ENCODE measurements around the gene COPS3. TPM values are rescaled to one million over a fixed set of nuclear protein-coding genes. Genes with fewer than 3 reads are reported as not detected.

Gene COPS3
- total and polyA plus RNA-seq, 2 experiments from 2014 or later = 108 to 121 TPM

DNA sequence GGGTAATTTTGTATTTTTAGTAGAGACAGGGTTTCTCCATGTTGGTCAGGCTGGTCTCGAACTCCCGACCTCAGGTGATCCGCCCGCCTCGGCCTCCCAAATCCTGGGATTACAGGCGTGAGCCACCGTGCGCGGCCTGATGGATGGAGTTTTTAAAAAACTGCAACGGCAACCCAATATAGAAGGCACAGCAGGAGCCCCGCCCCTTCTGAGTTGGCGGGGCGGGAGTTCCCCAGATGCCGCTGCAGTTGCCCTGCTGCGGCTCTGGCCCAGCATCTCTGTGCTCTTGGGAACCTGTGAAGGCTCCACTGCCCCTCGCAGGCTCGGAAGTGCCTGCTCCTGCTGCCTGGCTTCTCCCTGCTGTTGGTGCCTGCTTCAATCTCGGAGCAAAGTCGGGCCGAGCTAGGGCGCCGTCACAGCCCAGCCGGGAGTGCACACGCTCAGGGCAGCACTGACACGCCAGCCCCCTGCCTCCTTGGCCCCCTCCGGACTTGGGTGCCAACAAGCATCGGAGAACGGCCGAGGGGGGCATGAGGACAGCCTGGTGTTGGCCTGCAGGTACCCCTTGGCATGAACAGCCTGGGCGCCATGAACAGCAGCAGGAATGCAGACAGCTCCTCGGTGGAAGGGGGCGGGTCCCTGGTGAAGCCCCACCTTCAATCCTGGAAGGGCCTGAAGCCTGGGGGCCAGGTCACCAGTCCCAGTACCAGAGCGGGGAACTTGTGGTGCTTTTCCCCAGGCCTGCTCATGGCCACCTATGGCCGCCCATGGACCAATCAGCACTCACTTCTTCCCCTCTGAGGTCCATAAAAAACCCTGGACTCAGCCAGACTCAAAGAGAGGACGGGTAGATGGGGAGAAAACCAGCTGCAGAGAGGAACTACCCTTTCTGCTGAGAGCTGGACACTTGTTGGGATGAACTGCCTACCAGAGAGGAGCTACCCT is 19.9 kb upstream of the COPS3 start:
- peak; percentile 97 for DNase-seq (ENCODE audit: low spot score)
- Mint-ChIP-seq H3K4me3 (peak overlapping the region; percentile 92), H3K4me1 (peaks cover 23% of the 10 kb centered on the region), H3K27me3 (ENCODE audit: insufficient read depth, low read depth, poor library complexity) (peaks cover 11% of the 10 kb centered on the region), H3K9me3 (no peaks in the 10 kb centered on the region), H3K27ac (peak overlapping the region; percentile 56), H3K36me3 (ENCODE audit: low read depth) (no peaks in the 10 kb centered on the region)
- Histone ChIP-seq H3K27ac (ENCODE audit: low read depth) (peak overlapping the region; percentile 93), H3K79me2 (replicated peaks; ENCODE audit: insufficient read depth) (no peaks in the 10 kb centered on the region; the same call in 1 of the 2 replicates), H2AFZ (peak overlapping the region; percentile 99), H3K9me2 (ENCODE audit: insufficient read depth) (no peaks in the 10 kb centered on the region), H3K27me3 (ENCODE audit: insufficient read depth) (peaks cover 12% of the 10 kb centered on the region), H3K4me1 (ENCODE audit: insufficient read depth) (peaks cover 28% of the 10 kb centered on the region), H3K4me3 (peak overlapping the region; percentile 94), H3K4me2 (peak overlapping the region; percentile 93), H3K36me3 (ENCODE audit: insufficient read depth) (no peaks in the 10 kb centered on the region), H3F3A (replicated peaks; ENCODE audit: low read depth) (peaks cover 9% of the 10 kb centered on the region), H4K20me1 (replicated peaks; ENCODE audit: insufficient read depth) (no peaks in the 10 kb centered on the region)
- ATAC-seq = peak; percentile 88
- peak; percentile 75 for TF ChIP-seq POLR2AphosphoS5 (IDR thresholded peaks at IDR 0.05; ENCODE audit: low read depth)
- TF ChIP-seq ZNF331 (CRISPR knock-in tag; IDR thresholded peaks at IDR 0.05; ENCODE audit: low read depth) = no peak
- no peak for TF ChIP-seq STAT1 (IDR thresholded peaks at IDR 0.05; ENCODE audit: unreplicated experiment)
- no peak for TF ChIP-seq EZH2 (IDR thresholded peaks at IDR 0.05; ENCODE audit: low read depth, unreplicated experiment)

DNA sequence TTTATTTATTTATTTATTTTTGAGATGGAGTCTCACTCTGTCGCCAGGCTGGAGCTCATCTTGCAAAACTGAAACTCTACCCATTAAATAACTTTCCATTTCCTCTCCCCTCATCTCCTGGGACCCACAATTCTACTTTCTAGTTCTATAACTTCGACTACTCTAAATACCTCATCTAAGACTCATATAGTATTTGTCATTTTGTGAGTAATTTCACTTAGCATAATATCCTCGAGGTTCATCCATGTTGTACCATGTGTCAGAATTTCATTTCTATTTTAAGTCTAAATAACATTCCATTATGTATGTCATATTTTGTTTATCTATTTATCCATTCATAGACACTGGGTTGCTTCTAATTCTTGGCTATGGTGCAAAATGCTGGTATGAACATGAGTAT is 17.1 kb upstream of the COPS3 start:
- no peaks in the 10 kb centered on the region for H4K20me1 ChIP-seq (replicated peaks; ENCODE audit: insufficient read depth)
- no peak overlapping the region for H3K4me2 ChIP-seq
- H3K4me3 ChIP-seq = no peak overlapping the region
- no peaks in the 10 kb centered on the region for H3K79me2 ChIP-seq (replicated peaks; ENCODE audit: insufficient read depth)
- H3K9me2 ChIP-seq (ENCODE audit: insufficient read depth) = no peaks in the 10 kb centered on the region
- no peak overlapping the region for H2AFZ ChIP-seq
- H3K36me3 Mint-ChIP-seq (ENCODE audit: low read depth) = no peaks in the 10 kb centered on the region
- H3K4me1 ChIP-seq (ENCODE audit: insufficient read depth) = peaks cover 23% of the 10 kb centered on the region
- ATAC-seq (no peak), DNase-seq (ENCODE audit: low spot score) (no peak)
- no peak overlapping the region for H3K27ac ChIP-seq (ENCODE audit: low read depth)
- H3K4me1 Mint-ChIP-seq = peaks cover 5% of the 10 kb centered on the region
- H3K9me3 Mint-ChIP-seq = no peaks in the 10 kb centered on the region; the same call in 2 of the 3 replicates
- H3K4me3 Mint-ChIP-seq = no peak overlapping the region
- no peak overlapping the region for H3K27ac Mint-ChIP-seq
- H3K27me3 Mint-ChIP-seq (ENCODE audit: insufficient read depth, low read depth, poor library complexity) = no peaks in the 10 kb centered on the region
- peaks cover 9% of the 10 kb centered on the region for H3F3A ChIP-seq (replicated peaks; ENCODE audit: low read depth)
- no peaks in the 10 kb centered on the region for H3K27me3 ChIP-seq (ENCODE audit: insufficient read depth)
- H3K36me3 ChIP-seq (ENCODE audit: insufficient read depth) = no peaks in the 10 kb centered on the region
- TF ChIP-seq ZNF114 (CRISPR knock-in tag; IDR thresholded peaks at IDR 0.05) (no peak), NANOG (IDR thresholded peaks at IDR 0.05; ENCODE audit: borderline replicate concordance) (no peak), ZNF331 (CRISPR knock-in tag; IDR thresholded peaks at IDR 0.05; ENCODE audit: low read depth) (no peak), POLR2AphosphoS5 (IDR thresholded peaks at IDR 0.05; ENCODE audit: low read depth) (no peak), EZH2 (IDR thresholded peaks at IDR 0.05; ENCODE audit: low read depth, unreplicated experiment) (no peak), STAT1 (IDR thresholded peaks at IDR 0.05; ENCODE audit: unreplicated experiment) (no peak), CREB1 (CRISPR knock-in tag; IDR thresholded peaks at IDR 0.05; ENCODE audit: low read depth) (no peak)
- TF ChIP-seq, protein P1, sequence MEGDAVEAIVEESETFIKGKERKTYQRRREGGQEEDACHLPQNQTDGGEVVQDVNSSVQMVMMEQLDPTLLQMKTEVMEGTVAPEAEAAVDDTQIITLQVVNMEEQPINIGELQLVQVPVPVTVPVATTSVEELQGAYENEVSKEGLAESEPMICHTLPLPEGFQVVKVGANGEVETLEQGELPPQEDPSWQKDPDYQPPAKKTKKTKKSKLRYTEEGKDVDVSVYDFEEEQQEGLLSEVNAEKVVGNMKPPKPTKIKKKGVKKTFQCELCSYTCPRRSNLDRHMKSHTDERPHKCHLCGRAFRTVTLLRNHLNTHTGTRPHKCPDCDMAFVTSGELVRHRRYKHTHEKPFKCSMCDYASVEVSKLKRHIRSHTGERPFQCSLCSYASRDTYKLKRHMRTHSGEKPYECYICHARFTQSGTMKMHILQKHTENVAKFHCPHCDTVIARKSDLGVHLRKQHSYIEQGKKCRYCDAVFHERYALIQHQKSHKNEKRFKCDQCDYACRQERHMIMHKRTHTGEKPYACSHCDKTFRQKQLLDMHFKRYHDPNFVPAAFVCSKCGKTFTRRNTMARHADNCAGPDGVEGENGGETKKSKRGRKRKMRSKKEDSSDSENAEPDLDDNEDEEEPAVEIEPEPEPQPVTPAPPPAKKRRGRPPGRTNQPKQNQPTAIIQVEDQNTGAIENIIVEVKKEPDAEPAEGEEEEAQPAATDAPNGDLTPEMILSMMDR (conservative IDR thresholded peaks at IDR 0.05; ENCODE audit: low read depth in 2 of 2) = no peak
- TF ChIP-seq, protein P2, sequence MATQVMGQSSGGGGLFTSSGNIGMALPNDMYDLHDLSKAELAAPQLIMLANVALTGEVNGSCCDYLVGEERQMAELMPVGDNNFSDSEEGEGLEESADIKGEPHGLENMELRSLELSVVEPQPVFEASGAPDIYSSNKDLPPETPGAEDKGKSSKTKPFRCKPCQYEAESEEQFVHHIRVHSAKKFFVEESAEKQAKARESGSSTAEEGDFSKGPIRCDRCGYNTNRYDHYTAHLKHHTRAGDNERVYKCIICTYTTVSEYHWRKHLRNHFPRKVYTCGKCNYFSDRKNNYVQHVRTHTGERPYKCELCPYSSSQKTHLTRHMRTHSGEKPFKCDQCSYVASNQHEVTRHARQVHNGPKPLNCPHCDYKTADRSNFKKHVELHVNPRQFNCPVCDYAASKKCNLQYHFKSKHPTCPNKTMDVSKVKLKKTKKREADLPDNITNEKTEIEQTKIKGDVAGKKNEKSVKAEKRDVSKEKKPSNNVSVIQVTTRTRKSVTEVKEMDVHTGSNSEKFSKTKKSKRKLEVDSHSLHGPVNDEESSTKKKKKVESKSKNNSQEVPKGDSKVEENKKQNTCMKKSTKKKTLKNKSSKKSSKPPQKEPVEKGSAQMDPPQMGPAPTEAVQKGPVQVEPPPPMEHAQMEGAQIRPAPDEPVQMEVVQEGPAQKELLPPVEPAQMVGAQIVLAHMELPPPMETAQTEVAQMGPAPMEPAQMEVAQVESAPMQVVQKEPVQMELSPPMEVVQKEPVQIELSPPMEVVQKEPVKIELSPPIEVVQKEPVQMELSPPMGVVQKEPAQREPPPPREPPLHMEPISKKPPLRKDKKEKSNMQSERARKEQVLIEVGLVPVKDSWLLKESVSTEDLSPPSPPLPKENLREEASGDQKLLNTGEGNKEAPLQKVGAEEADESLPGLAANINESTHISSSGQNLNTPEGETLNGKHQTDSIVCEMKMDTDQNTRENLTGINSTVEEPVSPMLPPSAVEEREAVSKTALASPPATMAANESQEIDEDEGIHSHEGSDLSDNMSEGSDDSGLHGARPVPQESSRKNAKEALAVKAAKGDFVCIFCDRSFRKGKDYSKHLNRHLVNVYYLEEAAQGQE (IDR thresholded peaks at IDR 0.05; ENCODE audit: unreplicated experiment) = no peak
